Endodermal cell (in vitro differentiated cells): ENCODE data around the gene TCF25. TPM values are rescaled to one million over a fixed set of nuclear protein-coding genes. Genes with fewer than 3 reads are reported as not detected.

Source experiments
- DNase-seq: peaks from one replicate; pipeline ENCODE4 v3.0.0-alpha.2; 2017
- H3K27ac ChIP-seq: 2 replicates; pipeline ENCODE4 v1.5.1; 2013; ENCODE audit warnings: mild to moderate bottlenecking, low read depth, low read length, moderate library complexity
- H3K27me3 ChIP-seq: 2 replicates; pipeline ENCODE4 v1.6.1; 2013; ENCODE audit warnings: mild to moderate bottlenecking, low read length, moderate library complexity; ENCODE audit not compliant: insufficient read depth, control insufficient read depth, poor library complexity, severe bottlenecking
- H3K36me3 ChIP-seq: 2 replicates; pipeline ENCODE4 v1.7.0; 2013; ENCODE audit warnings: mild to moderate bottlenecking, low read length, moderate library complexity; ENCODE audit not compliant: control insufficient read depth, insufficient read depth
- H3K4me1 ChIP-seq: one replicate; pipeline ENCODE4 v1.7.0; 2013; ENCODE audit warnings: low read length; ENCODE audit not compliant: control insufficient read depth, insufficient read depth
- H3K4me3 ChIP-seq: 2 replicates; pipeline ENCODE4 v1.5.1; 2013; ENCODE audit warnings: mild to moderate bottlenecking, low read length, moderate library complexity
- H3K9ac ChIP-seq: 2 replicates; pipeline ENCODE4 v1.6.1; 2013; ENCODE audit warnings: mild to moderate bottlenecking, low read length, moderate library complexity; ENCODE audit not compliant: poor library complexity, severe bottlenecking; ENCODE audit errors: extremely low read depth
- H3K9me3 ChIP-seq: 2 replicates; pipeline ENCODE4 v1.6.1; 2013; ENCODE audit warnings: mild to moderate bottlenecking, low read length, moderate library complexity; ENCODE audit not compliant: control insufficient read depth
- H3K27ac Mint-ChIP-seq: 2 replicates; pipeline ENCODE4 v1.8.0; 2020; ENCODE audit warnings: mixed read lengths
- H3K27me3 Mint-ChIP-seq: 2 replicates; pipeline ENCODE4 v1.8.0; 2021; ENCODE audit warnings: mild to moderate bottlenecking, mixed read lengths; ENCODE audit not compliant: insufficient read depth
- H3K36me3 Mint-ChIP-seq: 2 replicates; pipeline ENCODE4 v1.8.0; 2020; ENCODE audit warnings: low read depth, mixed read lengths
- H3K4me1 Mint-ChIP-seq: 2 replicates; pipeline ENCODE4 v1.8.0; 2020; ENCODE audit warnings: mixed read lengths
- H3K4me3 Mint-ChIP-seq: 2 replicates; pipeline ENCODE4 v1.8.0; 2020; ENCODE audit warnings: mild to moderate bottlenecking, moderate library complexity, mixed read lengths
- H3K9me3 Mint-ChIP-seq: 2 replicates; pipeline ENCODE4 v1.8.0; 2020; ENCODE audit warnings: mild to moderate bottlenecking, mixed read lengths
- CTCF ChIP-seq: fragments of 200-600 bp; sonication (generic); conservative IDR thresholded peaks from 2 replicates; pipeline ENCODE4 v1.5.0; 2021; ENCODE audit warnings: antibody characterized with exemption, mild to moderate bottlenecking
- WGBS, 2 experiments: methylation state at CpG; one replicate each; pipeline versions ENCODE4 v1.1.5 to v1.1.7; 2013; ENCODE audit warnings: missing lambda C conversion rate in 2 of 2, mixed read lengths in 1 of 2; ENCODE audit not compliant: insufficient coverage in 1 of 2, insufficient read length in 1 of 2; 5-methylcytosine and 5-hydroxymethylcytosine counted together
- total RNA-seq, 2 donors: library from RNA; stranded (reverse); fragmentation: NEBNext Ultra II Directional in 1 of 2; extraction: Animal tissue kit (Norgen Biotek cat#: 25700) in 1 of 2; gene quantifications; 2 replicates in 1 of 2; 3 replicates in 1 of 2; pipeline ENCODE4 v1.2.1, GENCODE V29; 2021

The TCF25 gene
- total RNA-seq, 2 donors from 2014 or later, result 172 to 176 TPM

GRCh38 chr16:89952049-89952448, 78.7 kb downstream of the TCF25 start:
- no peak for DNase-seq
- Mint-ChIP-seq H3K36me3 (peaks cover 15% of the 10 kb centered on the region), H3K9me3 (peaks cover 3% of the 10 kb centered on the region), H3K4me1 (no peaks in the 10 kb centered on the region), H3K27ac (no peak overlapping the region), H3K4me3 (no peak overlapping the region), H3K27me3 (peaks cover 18% of the 10 kb centered on the region)
- Histone ChIP-seq H3K9ac (no peak overlapping the region), H3K36me3 (peaks cover 12% of the 10 kb centered on the region), H3K9me3 (peaks cover 4% of the 10 kb centered on the region), H3K4me1 (no peaks in the 10 kb centered on the region), H3K4me3 (no peak overlapping the region), H3K27ac (no peak overlapping the region), H3K27me3 (peaks cover 10% of the 10 kb centered on the region)
- WGBS, 2 experiments, result 94 to 96% methylated on average over 11 to 12 of the region's 12 CpGs
- no peak for TF ChIP-seq CTCF

GRCh38 chr16:89952551-89952950, 79.2 kb downstream of the TCF25 start:
- H3K4me1 ChIP-seq, result no peaks in the 10 kb centered on the region
- peaks cover 5% of the 10 kb centered on the region for H3K27me3 ChIP-seq
- no peak overlapping the region for H3K4me3 Mint-ChIP-seq
- WGBS, 2 experiments, result 88 to 100% methylated on average over 1 to 6 of the region's 6 CpGs
- H3K9me3 ChIP-seq, result peaks cover 1% of the 10 kb centered on the region
- TF ChIP-seq CTCF, result no peak
- no peaks in the 10 kb centered on the region for H3K4me1 Mint-ChIP-seq
- H3K4me3 ChIP-seq, result no peak overlapping the region
- peaks cover 17% of the 10 kb centered on the region for H3K36me3 ChIP-seq
- H3K27me3 Mint-ChIP-seq, result peaks cover 13% of the 10 kb centered on the region
- no peak overlapping the region for H3K27ac Mint-ChIP-seq
- H3K9me3 Mint-ChIP-seq, result no peaks in the 10 kb centered on the region
- no peak overlapping the region for H3K27ac ChIP-seq
- H3K9ac ChIP-seq, result no peak overlapping the region
- H3K36me3 Mint-ChIP-seq, result peaks cover 20% of the 10 kb centered on the region
- no peak for DNase-seq

DNA sequence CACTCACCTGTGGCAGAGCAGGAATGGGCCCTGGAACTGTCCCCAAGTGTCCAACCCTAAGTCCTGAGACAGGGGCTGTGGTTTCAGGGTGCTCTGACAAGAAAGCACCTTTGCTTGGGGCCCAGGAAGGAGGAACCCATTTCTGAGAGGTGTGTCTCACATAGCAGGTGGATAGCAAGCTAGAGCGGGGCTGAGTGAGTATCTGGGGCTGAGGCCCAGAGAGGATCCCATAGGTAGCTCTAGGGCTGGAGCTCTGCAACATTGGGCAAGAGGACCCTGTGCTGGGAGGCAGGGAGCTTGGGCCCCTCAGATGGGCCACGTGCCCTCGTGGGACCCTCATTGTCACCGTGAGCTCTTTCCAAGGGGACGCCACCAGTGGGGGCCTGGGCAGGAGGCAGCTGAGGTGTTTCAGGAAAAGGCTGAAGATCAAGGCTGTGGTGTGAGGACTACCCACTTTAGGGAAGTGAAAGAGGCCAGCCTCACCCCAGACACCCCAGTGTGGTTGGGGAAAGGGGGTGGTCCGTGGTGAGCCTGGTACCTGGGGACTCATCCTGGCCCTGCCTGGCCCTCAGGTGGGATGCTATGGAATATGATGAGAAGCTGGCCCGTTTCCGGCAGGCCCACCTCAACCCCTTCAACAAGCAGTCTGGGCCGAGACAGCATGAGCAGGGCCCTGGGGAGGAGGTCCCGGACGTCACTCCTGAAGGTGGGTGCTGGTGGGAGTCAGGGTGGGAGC, 80.4 kb downstream of the TCF25 start:
- 88 to 100% methylated on average over 2 to 7 of the region's 11 CpGs for WGBS, 2 experiments
- Histone ChIP-seq H3K9me3 (no peaks in the 10 kb centered on the region), H3K27ac (no peak overlapping the region), H3K27me3 (no peaks in the 10 kb centered on the region), H3K9ac (no peak overlapping the region), H3K4me3 (no peak overlapping the region), H3K36me3 (peaks cover 30% of the 10 kb centered on the region), H3K4me1 (no peaks in the 10 kb centered on the region)
- H3K4me3 Mint-ChIP-seq, result no peak overlapping the region
- peaks cover 32% of the 10 kb centered on the region for H3K36me3 Mint-ChIP-seq
- H3K4me1 Mint-ChIP-seq, result no peaks in the 10 kb centered on the region
- H3K27me3 Mint-ChIP-seq, result peaks cover 3% of the 10 kb centered on the region
- H3K27ac Mint-ChIP-seq, result no peak overlapping the region
- DNase-seq, result no peak
- no peaks in the 10 kb centered on the region for H3K9me3 Mint-ChIP-seq
- no peak for TF ChIP-seq CTCF
